DOHH2 (cell line): Measurements from ENCODE around the gene AURKAIP1.
A peak's percentile ranks its signal among the peaks of the same experiment; 100 is the strongest.

Source experiments
- H3F3A ChIP-seq: fragments of 200-600 bp; sonication (generic), shearing (Covaris generic); 2 replicates; pipeline ENCODE4 v1.6.0; 2016; ENCODE audit warnings: antibody characterized with exemption, mild to moderate bottlenecking; ENCODE audit not compliant: control insufficient read depth, insufficient read depth
- H3K27ac ChIP-seq: fragments of 200-600 bp; sonication (generic); 2 replicates; pipeline ENCODE4 v1.5.1; 2014; ENCODE audit warnings: low read depth, mild to moderate bottlenecking, low read length, moderate library complexity
- H3K27me3 ChIP-seq: fragments of 200-600 bp; sonication (generic); 2 replicates; pipeline ENCODE4 v1.6.1; 2014; ENCODE audit warnings: mild to moderate bottlenecking, low read length, mixed read lengths; ENCODE audit not compliant: control insufficient read depth
- H3K36me3 ChIP-seq: fragments of 200-600 bp; sonication (generic); 2 replicates; pipeline ENCODE4 v1.6.1; 2014; ENCODE audit warnings: mild to moderate bottlenecking, low read length, moderate library complexity, mixed read lengths; ENCODE audit not compliant: control insufficient read depth
- H3K4me1 ChIP-seq: fragments of 200-600 bp; sonication (generic); 2 replicates; pipeline ENCODE4 v1.6.1; 2014; ENCODE audit warnings: mild to moderate bottlenecking, low read length, mixed read lengths; ENCODE audit not compliant: control insufficient read depth
- H3K4me2 ChIP-seq: fragments of 200-600 bp; sonication (generic); 2 replicates; pipeline ENCODE4 v1.6.0; 2014; ENCODE audit warnings: mild to moderate bottlenecking, low read length, moderate library complexity
- H3K4me3 ChIP-seq: fragments of 200-600 bp; sonication (generic); 2 replicates; pipeline ENCODE4 v1.5.1; 2014; ENCODE audit warnings: mild to moderate bottlenecking, low read length, mixed read lengths
- H3K79me2 ChIP-seq: fragments of 200-600 bp; sonication (generic); 2 replicates; pipeline ENCODE4 v1.6.1; 2014; ENCODE audit warnings: mild to moderate bottlenecking, low read length, mixed read lengths; ENCODE audit not compliant: control insufficient read depth
- H3K9me2 ChIP-seq: fragments of 200-600 bp; sonication (generic); replicated peaks from 2 replicates; pipeline ENCODE4 v1.6.1; 2014; ENCODE audit warnings: mild to moderate bottlenecking, low read length, mixed read lengths; ENCODE audit not compliant: control insufficient read depth
- H3K9me3 ChIP-seq: fragments of 200-600 bp; sonication (generic); 2 replicates; pipeline ENCODE4 v1.6.1; 2014; ENCODE audit warnings: antibody characterized with exemption, low read length, mixed read lengths; ENCODE audit not compliant: control insufficient read depth, insufficient read depth
- H4K20me1 ChIP-seq: fragments of 200-600 bp; sonication (generic); 2 replicates; pipeline ENCODE4 v1.6.0; 2014; ENCODE audit warnings: low read depth, mild to moderate bottlenecking, antibody characterized with exemption, low read length, moderate library complexity; ENCODE audit not compliant: control insufficient read depth, insufficient read depth
- EZH2phosphoT487 ChIP-seq: fragments of 200-600 bp; sonication (generic); IDR thresholded peaks from 2 replicates; pipeline ENCODE4 v1.6.1; 2017; ENCODE audit warnings: borderline replicate concordance, mild to moderate bottlenecking, antibody characterized with exemption, low read length, moderate library complexity, mixed read lengths
- TF ChIP-seq, protein P1 (sequence below): fragments of 200-600 bp; sonication (generic); IDR thresholded peaks from one replicate; pipeline ENCODE4 v1.5.1; 2014; ENCODE audit warnings: antibody characterized with exemption, mild to moderate bottlenecking, low read depth, low read length; ENCODE audit not compliant: poor library complexity, severe bottlenecking

Gene AURKAIP1

DNA sequence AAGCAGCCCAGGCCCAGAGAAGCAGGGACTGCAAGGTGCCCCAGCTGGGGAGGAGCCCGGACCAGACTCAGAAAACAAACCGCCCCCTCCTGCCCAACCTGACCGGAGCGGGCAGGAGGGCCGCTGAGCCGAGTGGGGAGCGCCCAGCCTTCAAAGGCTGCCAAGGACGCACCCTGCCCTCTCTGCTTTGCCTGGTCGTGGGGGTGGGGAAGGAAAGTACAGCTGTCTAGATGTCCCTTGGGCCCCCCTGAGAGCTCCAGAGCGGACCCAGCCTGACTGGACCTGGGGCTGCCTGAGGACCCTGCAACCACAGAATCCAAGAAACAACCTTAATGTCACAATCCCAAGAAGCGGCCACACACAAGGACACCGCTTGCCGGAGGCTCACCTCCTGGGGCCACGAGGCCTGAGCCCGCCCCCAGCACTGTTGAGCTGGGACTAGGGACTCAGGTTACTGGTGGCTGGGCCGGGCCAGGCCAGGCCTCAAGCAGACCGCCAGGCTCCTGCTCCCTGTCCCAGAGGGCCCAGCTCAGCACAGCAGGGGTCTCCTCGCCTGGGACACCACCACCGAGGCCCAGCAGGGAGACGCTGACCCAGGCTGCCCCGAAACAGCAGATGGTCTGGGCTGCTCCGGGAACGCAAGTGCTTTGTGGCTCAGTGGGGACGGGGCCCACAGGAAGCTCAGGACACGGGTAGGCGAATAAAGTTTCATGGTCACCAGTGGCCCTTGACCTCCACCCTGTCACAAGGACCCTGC lies 27.2 kb downstream of the AURKAIP1 start:
- 0 out of 2 replicates have a peak, but pooled peaks cover under 1% of the 10 kb centered on the region for H3K27me3 ChIP-seq

DNA sequence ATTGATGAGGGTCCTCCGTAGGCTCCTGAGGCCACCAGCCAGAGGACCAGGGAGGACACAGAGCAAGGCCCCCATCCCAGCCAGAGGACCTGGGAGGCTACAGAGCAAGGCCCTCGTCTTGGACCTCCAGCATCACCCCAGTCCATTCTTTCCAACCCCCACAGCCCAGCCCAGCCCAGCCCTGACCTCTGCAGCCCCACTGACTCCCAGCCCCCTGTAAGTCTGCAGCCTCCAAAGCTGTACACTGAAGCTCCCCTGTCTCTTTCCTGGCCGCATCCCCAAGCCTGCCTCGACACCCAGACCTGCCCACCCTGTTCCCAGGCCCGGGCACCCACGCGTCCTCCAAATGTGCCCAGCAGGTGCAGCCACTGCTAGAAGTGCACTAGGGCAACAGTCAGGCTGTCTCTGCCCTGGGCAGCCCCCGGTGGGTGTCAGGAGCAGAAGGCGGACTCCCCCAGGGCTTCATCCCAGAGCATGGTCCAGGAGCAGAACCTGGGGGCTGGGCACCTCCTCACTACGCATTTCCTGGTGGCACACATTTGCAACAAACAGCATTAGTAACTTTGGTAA lies 27.9 kb downstream of the AURKAIP1 start:
- peaks cover 2% of the 10 kb centered on the region; the same call in 1 of the 2 replicates for H3K36me3 ChIP-seq
- peak overlapping the region; percentile 69; the same call in 1 of the 2 replicates for H3K4me2 ChIP-seq
- no peaks in the 10 kb centered on the region for H3K27me3 ChIP-seq
- H3K4me3 ChIP-seq: no peak overlapping the region
- H4K20me1 ChIP-seq: 0 out of 2 replicates have a peak, but pooled peaks cover 4% of the 10 kb centered on the region
- H3K9me3 ChIP-seq: no peaks in the 10 kb centered on the region
- TF ChIP-seq, protein P1, sequence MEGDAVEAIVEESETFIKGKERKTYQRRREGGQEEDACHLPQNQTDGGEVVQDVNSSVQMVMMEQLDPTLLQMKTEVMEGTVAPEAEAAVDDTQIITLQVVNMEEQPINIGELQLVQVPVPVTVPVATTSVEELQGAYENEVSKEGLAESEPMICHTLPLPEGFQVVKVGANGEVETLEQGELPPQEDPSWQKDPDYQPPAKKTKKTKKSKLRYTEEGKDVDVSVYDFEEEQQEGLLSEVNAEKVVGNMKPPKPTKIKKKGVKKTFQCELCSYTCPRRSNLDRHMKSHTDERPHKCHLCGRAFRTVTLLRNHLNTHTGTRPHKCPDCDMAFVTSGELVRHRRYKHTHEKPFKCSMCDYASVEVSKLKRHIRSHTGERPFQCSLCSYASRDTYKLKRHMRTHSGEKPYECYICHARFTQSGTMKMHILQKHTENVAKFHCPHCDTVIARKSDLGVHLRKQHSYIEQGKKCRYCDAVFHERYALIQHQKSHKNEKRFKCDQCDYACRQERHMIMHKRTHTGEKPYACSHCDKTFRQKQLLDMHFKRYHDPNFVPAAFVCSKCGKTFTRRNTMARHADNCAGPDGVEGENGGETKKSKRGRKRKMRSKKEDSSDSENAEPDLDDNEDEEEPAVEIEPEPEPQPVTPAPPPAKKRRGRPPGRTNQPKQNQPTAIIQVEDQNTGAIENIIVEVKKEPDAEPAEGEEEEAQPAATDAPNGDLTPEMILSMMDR: no peak
- TF ChIP-seq EZH2phosphoT487: no peak
- H3K27ac ChIP-seq: no peak overlapping the region
- H3F3A ChIP-seq: no peaks in the 10 kb centered on the region; the same call in 1 of the 2 replicates
- H3K9me2 ChIP-seq: no peaks in the 10 kb centered on the region
- H3K79me2 ChIP-seq: peaks cover 56% of the 10 kb centered on the region
- H3K4me1 ChIP-seq: peaks cover 8% of the 10 kb centered on the region

More for the DNA sequence above, 27.2 kb downstream of the AURKAIP1 start:
- no peaks in the 10 kb centered on the region for H3K9me3 ChIP-seq
- H3K4me1 ChIP-seq: peaks cover 8% of the 10 kb centered on the region
- no peaks in the 10 kb centered on the region; the same call in 1 of the 2 replicates for H3F3A ChIP-seq
- H4K20me1 ChIP-seq: 0 out of 2 replicates have a peak, but pooled peaks cover 4% of the 10 kb centered on the region
- H3K9me2 ChIP-seq: no peaks in the 10 kb centered on the region
- no peak overlapping the region for H3K27ac ChIP-seq
- TF ChIP-seq, protein P1: no peak
- peaks cover 56% of the 10 kb centered on the region for H3K79me2 ChIP-seq
- H3K4me2 ChIP-seq: peak overlapping the region; percentile 69
- peak overlapping the region; percentile 79 for H3K4me3 ChIP-seq
- H3K36me3 ChIP-seq: no peaks in the 10 kb centered on the region

DNA sequence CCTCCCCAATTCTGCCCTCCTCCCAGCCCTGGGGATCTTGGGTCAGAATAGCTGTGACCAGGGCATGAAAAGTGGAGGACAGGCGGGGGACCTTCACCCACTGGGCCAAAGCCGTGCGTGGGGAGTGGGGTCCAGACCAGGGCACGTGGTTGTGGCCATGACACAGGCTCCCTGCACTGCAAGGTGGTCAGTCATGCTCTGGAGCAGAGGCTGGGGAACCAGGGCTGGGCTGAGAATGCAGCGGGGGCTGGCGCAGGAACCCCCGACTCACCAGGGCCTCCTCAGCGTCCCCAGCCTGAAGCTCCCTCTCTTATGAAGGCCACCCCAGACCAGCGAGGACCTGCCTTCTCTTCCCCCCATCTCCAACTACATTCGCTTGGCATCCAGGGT lies 28.5 kb downstream of the AURKAIP1 start:
- Histone ChIP-seq H3K27ac (no peak overlapping the region), H4K20me1 (0 out of 2 replicates have a peak, but pooled peaks cover 4% of the 10 kb centered on the region), H3K79me2 (peaks cover 56% of the 10 kb centered on the region), H3K27me3 (no peaks in the 10 kb centered on the region), H3K36me3 (peaks cover 6% of the 10 kb centered on the region), H3K4me1 (peaks cover 8% of the 10 kb centered on the region), H3K4me3 (no peak overlapping the region), H3K4me2 (no peak overlapping the region), H3K9me2 (no peaks in the 10 kb centered on the region), H3F3A (no peaks in the 10 kb centered on the region), H3K9me3 (peaks cover under 1% of the 10 kb centered on the region; the same call in 1 of the 2 replicates)
- no peak for TF ChIP-seq EZH2phosphoT487
